Muscle of arm (tissue), 12 donors: Measurements from ENCODE around the gene SSBP3. TPM values are rescaled to one million over a fixed set of nuclear protein-coding genes. Genes with fewer than 3 reads are reported as not detected.
A peak's percentile ranks its signal among the peaks of the same experiment; 100 is the strongest.
"Not testable (repeated sequence)": the region's sequence is repeated elsewhere in the genome, so short reads cannot be mapped to it uniquely, and the experiment has no call there.

Source experiments
- DNase-seq: peaks from one replicate; pipeline ENCODE4 v3.0.0-alpha.2; 2013
- polyA plus RNA-seq, 12 donors: library from polyadenylated mRNA; unstranded; fragments of 120-200 nt; gene quantifications; one replicate each; pipeline ENCODE4 v1.2.1, GENCODE V29; 2013; ENCODE audit not compliant: insufficient read length in 12 of 12

The SSBP3 gene
- polyA plus RNA-seq, 12 donors = 49.2 to 117 (median 58.9) TPM; not detected in 1

GRCh38 chr1:54353959-54354358, 52.2 kb downstream of the SSBP3 start:
- no peak for DNase-seq

- no peak for DNase-seq
Observed at GRCh38 chr1:54352755-54353154, 53.4 kb downstream of the SSBP3 start.

- DNase-seq = no peak
Observed at GRCh38 chr1:54350360-54350759, 55.8 kb downstream of the SSBP3 start.

GRCh38 chr1:54348700-54349021, 57.5 kb downstream of the SSBP3 start:
- DNase-seq = no peak

- no peak for DNase-seq
Observed at GRCh38 chr1:54347955-54348699, 58.1 kb downstream of the SSBP3 start.

GRCh38 chr1:54347261-54347954, 58.8 kb downstream of the SSBP3 start:
- DNase-seq = no peak

- not testable (repeated sequence) for DNase-seq
Observed at GRCh38 chr1:54345548-54345947, 60.6 kb downstream of the SSBP3 start.

- DNase-seq = no peak
Observed at GRCh38 chr1:54345116-54345515, 61.1 kb downstream of the SSBP3 start.

GRCh38 chr1:54342742-54343687, 63.2 kb downstream of the SSBP3 start:
- DNase-seq = no peak

GRCh38 chr1:54342288-54342687, 63.9 kb downstream of the SSBP3 start:
- DNase-seq = no peak

- no peak for DNase-seq
Observed at GRCh38 chr1:54341763-54342162, 64.4 kb downstream of the SSBP3 start.

GRCh38 chr1:54340878-54341277, 65.3 kb downstream of the SSBP3 start:
- DNase-seq = no peak

GRCh38 chr1:54340434-54340833, 65.8 kb downstream of the SSBP3 start:
- no peak for DNase-seq

GRCh38 chr1:54339126-54339525, 67.1 kb downstream of the SSBP3 start:
- DNase-seq = no peak

GRCh38 chr1:54338464-54338863, 67.7 kb downstream of the SSBP3 start:
- DNase-seq = no peak

- DNase-seq = no peak
Observed at GRCh38 chr1:54337928-54338327, 68.3 kb downstream of the SSBP3 start.

- no peak for DNase-seq
Observed at GRCh38 chr1:54337034-54337433, 69.2 kb downstream of the SSBP3 start.

GRCh38 chr1:54336116-54336515, 70.1 kb downstream of the SSBP3 start:
- DNase-seq = no peak

- peak; percentile 83 for DNase-seq
Observed at GRCh38 chr1:54335755-54336108, 70.5 kb downstream of the SSBP3 start.

- DNase-seq = peak; percentile 60
Observed at GRCh38 chr1:54335011-54335754, 71.0 kb downstream of the SSBP3 start.

GRCh38 chr1:54332781-54333585, 73.2 kb downstream of the SSBP3 start:
- no peak for DNase-seq
